Renal cortex interstitium (tissue), 11 donors: ENCODE data around the gene PLCD1. TPM values are rescaled to one million over a fixed set of nuclear protein-coding genes. Genes with fewer than 3 reads are reported as not detected.

Experiments used
- DNase-seq, 11 donors: peaks; one replicate each; pipeline ENCODE4 v3.0.0-alpha.2; 2013; ENCODE audit warnings: low read depth in 9 of 11, low spot score in 4 of 11; ENCODE audit errors: extremely low read depth in 1 of 11
- polyA plus RNA-seq, 3 donors: library from polyadenylated mRNA; unstranded; fragments of 120-200 nt; gene quantifications; one replicate each; pipeline ENCODE4 v1.2.1, GENCODE V29; 2013; ENCODE audit not compliant: insufficient read length in 3 of 3

Gene PLCD1
- polyA plus RNA-seq, 3 donors, result 21.6 to 23.2 (median 21.9) TPM

- no peak for DNase-seq
Observed at GRCh38 chr3:38021196-38021595, 8.2 kb downstream of the PLCD1 start.

GRCh38 chr3:38020342-38020726, 9.1 kb downstream of the PLCD1 start:
- DNase-seq, result no peak

- no peak for DNase-seq
Observed at GRCh38 chr3:38019658-38020341, 9.6 kb downstream of the PLCD1 start.

- DNase-seq, result no peak
Observed at GRCh38 chr3:38018296-38019266, 10.9 kb downstream of the PLCD1 start.

- DNase-seq, result no peak
Observed at GRCh38 chr3:38017445-38018295, 11.8 kb downstream of the PLCD1 start.

- DNase-seq, result no peak
Observed at GRCh38 chr3:38016847-38017444, 12.5 kb downstream of the PLCD1 start.

GRCh38 chr3:38016410-38016809, 13.0 kb downstream of the PLCD1 start:
- DNase-seq, result no peak

GRCh38 chr3:38015984-38016383, 13.5 kb downstream of the PLCD1 start:
- no peak for DNase-seq

- no peak for DNase-seq
Observed at GRCh38 chr3:38015485-38015884, 14.0 kb downstream of the PLCD1 start.

GRCh38 chr3:38011111-38011510, 18.3 kb downstream of the PLCD1 start:
- no peak for DNase-seq

GRCh38 chr3:38009807-38010591, 19.4 kb downstream of the PLCD1 start:
- no peak for DNase-seq

- no peak for DNase-seq
Observed at GRCh38 chr3:38008971-38009580, 20.4 kb downstream of the PLCD1 start.

- DNase-seq, result no peak
Observed at GRCh38 chr3:38008191-38008701, 21.2 kb downstream of the PLCD1 start.

GRCh38 chr3:38007754-38008090, 21.7 kb downstream of the PLCD1 start:
- DNase-seq, result no peak

GRCh38 chr3:38006445-38006995, 22.9 kb downstream of the PLCD1 start:
- DNase-seq, result no peak

GRCh38 chr3:38006031-38006430, 23.4 kb downstream of the PLCD1 start:
- DNase-seq, result no peak
